ENCODE data around the gene EFCAB12.

GRCh38 chr3:129435367-129435766, 6.9 kb upstream of the EFCAB12 start:
- TF ChIP-seq POLR2A (IDR thresholded peaks at IDR 0.05; ENCODE audit: low read length) (no peak), GATA1 (IDR thresholded peaks at IDR 0.05; ENCODE audit: low read depth, low read length) (no peak)
